Astrocyte (in vitro differentiated cells and primary cell): ENCODE results near the gene TNFRSF1B. TPM values are rescaled to one million over a fixed set of nuclear protein-coding genes. Genes with fewer than 3 reads are reported as not detected.

Experiments
- DNase-seq: peaks from one replicate; pipeline ENCODE4 v3.0.0-alpha.2; 2010; ENCODE audit warnings: low read depth
- FAIRE-seq: peaks from 2 replicates; lab custom pipeline; 2011; peaks lifted over from hg19 to GRCh38; lab: Jason Lieb, UNC
- H2AFZ ChIP-seq: 2 replicates; pipeline ENCODE4 v1.6.0; 2012; ENCODE audit warnings: low read depth, low read length, inconsistent platforms
- H3K27ac ChIP-seq: 2 replicates; pipeline ENCODE4 v1.5.1; 2011; ENCODE audit warnings: low read depth, low read length, inconsistent platforms
- H3K27me3 ChIP-seq: 2 replicates; pipeline ENCODE4 v1.6.0; 2011; ENCODE audit warnings: low read length, inconsistent platforms; ENCODE audit not compliant: insufficient read depth
- H3K36me3 ChIP-seq: 2 replicates; pipeline ENCODE4 v1.5.1; 2011; ENCODE audit warnings: low read length, inconsistent platforms; ENCODE audit not compliant: insufficient read depth
- H3K4me1 ChIP-seq: 2 replicates; pipeline ENCODE4 v1.5.1; 2011; ENCODE audit warnings: low read length, inconsistent platforms; ENCODE audit not compliant: insufficient read depth
- H3K4me2 ChIP-seq: 2 replicates; pipeline ENCODE4 v1.6.0; 2012; ENCODE audit warnings: low read length, inconsistent platforms
- H3K4me3 ChIP-seq: 2 replicates; pipeline ENCODE4 v1.5.1; 2011; ENCODE audit warnings: low read depth, mild to moderate bottlenecking, low read length, inconsistent platforms; ENCODE audit not compliant: insufficient read depth
- H3K79me2 ChIP-seq: 2 replicates; pipeline ENCODE4 v1.6.0; 2012; ENCODE audit warnings: mild to moderate bottlenecking, low read length, inconsistent platforms; ENCODE audit not compliant: insufficient read depth
- H3K9ac ChIP-seq: 2 replicates; pipeline ENCODE4 v1.6.0; 2012; ENCODE audit warnings: mild to moderate bottlenecking, low read length, inconsistent platforms
- H3K9me3 ChIP-seq: 2 replicates; pipeline ENCODE4 v1.5.1; 2012; ENCODE audit warnings: low read depth, mild to moderate bottlenecking, low read length, inconsistent platforms; ENCODE audit not compliant: insufficient read depth
- H4K20me1 ChIP-seq: 2 replicates; pipeline ENCODE4 v1.6.0; 2012; ENCODE audit warnings: low read length, inconsistent platforms; ENCODE audit not compliant: insufficient read depth
- H3K27ac Mint-ChIP-seq: one replicate; pipeline ENCODE4 v1.8.0; 2021; ENCODE audit warnings: mild to moderate bottlenecking, mixed read lengths; ENCODE audit not compliant: unreplicated experiment
- H3K27me3 Mint-ChIP-seq: one replicate; pipeline ENCODE4 v1.8.0; 2021; ENCODE audit warnings: low read depth, mixed read lengths; ENCODE audit not compliant: unreplicated experiment
- H3K36me3 Mint-ChIP-seq: one replicate; pipeline ENCODE4 v1.8.0; 2021; ENCODE audit warnings: low read depth, mixed read lengths; ENCODE audit not compliant: unreplicated experiment
- H3K4me1 Mint-ChIP-seq: one replicate; pipeline ENCODE4 v1.8.0; 2021; ENCODE audit warnings: low read depth, mixed read lengths; ENCODE audit not compliant: unreplicated experiment
- H3K4me3 Mint-ChIP-seq: one replicate; pipeline ENCODE4 v1.8.0; 2021; ENCODE audit warnings: mild to moderate bottlenecking, moderate library complexity, mixed read lengths; ENCODE audit not compliant: unreplicated experiment
- H3K9me3 Mint-ChIP-seq: one replicate; pipeline ENCODE4 v1.8.0; 2021; ENCODE audit warnings: mild to moderate bottlenecking, mixed read lengths; ENCODE audit not compliant: unreplicated experiment
- CTCF ChIP-seq: IDR thresholded peaks from 2 replicates; pipeline ENCODE4 v1.5.1; 2011; ENCODE audit warnings: low read depth, mild to moderate bottlenecking, inconsistent platforms, low read length, moderate library complexity; ENCODE audit not compliant: insufficient read depth
- EZH2 ChIP-seq: IDR thresholded peaks from 2 replicates; pipeline ENCODE4 v1.6.1; 2012; ENCODE audit warnings: mild to moderate bottlenecking, low read length, inconsistent platforms; ENCODE audit not compliant: insufficient read depth
- total RNA-seq: library from RNA; stranded (reverse); gene quantifications from 2 replicates; pipeline ENCODE4 v1.2.1, GENCODE V29; 2021

The TNFRSF1B gene
- total RNA-seq, 1 donor from 2014 or later, result 0.09 TPM

- DNase-seq (no peak), FAIRE-seq (no peak)
- Mint-ChIP-seq H3K27ac (no peak overlapping the region), H3K27me3 (peaks cover 45% of the 10 kb centered on the region), H3K4me1 (no peaks in the 10 kb centered on the region), H3K4me3 (no peak overlapping the region), H3K9me3 (no peaks in the 10 kb centered on the region), H3K36me3 (no peaks in the 10 kb centered on the region)
- no peak overlapping the region for H3K9ac ChIP-seq
- H3K4me3 ChIP-seq, result no peak overlapping the region
- H3K4me2 ChIP-seq, result no peak overlapping the region
- no peaks in the 10 kb centered on the region for H3K36me3 ChIP-seq
- peaks cover 2% of the 10 kb centered on the region for H3K27me3 ChIP-seq
- no peaks in the 10 kb centered on the region for H3K9me3 ChIP-seq
- H3K4me1 ChIP-seq, result peaks cover 5% of the 10 kb centered on the region
- H3K27ac ChIP-seq, result no peak overlapping the region
- H3K79me2 ChIP-seq, result no peaks in the 10 kb centered on the region
- TF ChIP-seq CTCF (no peak), EZH2 (no peak)
- no peaks in the 10 kb centered on the region for H4K20me1 ChIP-seq
- no peak overlapping the region for H2AFZ ChIP-seq
Measured at GRCh38 chr1:12130466-12131130, 36.2 kb upstream of the TNFRSF1B start.

GRCh38 chr1:12132078-12132477 is 34.7 kb upstream of the TNFRSF1B start:
- Mint-ChIP-seq H3K4me3 (no peak overlapping the region), H3K27me3 (peaks cover 33% of the 10 kb centered on the region), H3K27ac (no peak overlapping the region), H3K4me1 (no peaks in the 10 kb centered on the region), H3K36me3 (no peaks in the 10 kb centered on the region), H3K9me3 (no peaks in the 10 kb centered on the region)
- Histone ChIP-seq H3K27me3 (peaks cover 2% of the 10 kb centered on the region), H3K4me1 (peaks cover 5% of the 10 kb centered on the region), H3K9ac (no peak overlapping the region), H2AFZ (no peak overlapping the region), H3K27ac (no peak overlapping the region), H3K4me2 (no peak overlapping the region), H3K79me2 (no peaks in the 10 kb centered on the region), H3K4me3 (no peak overlapping the region), H3K9me3 (no peaks in the 10 kb centered on the region), H4K20me1 (no peaks in the 10 kb centered on the region), H3K36me3 (no peaks in the 10 kb centered on the region)
- no peak for FAIRE-seq
- TF ChIP-seq EZH2 (no peak), CTCF (no peak)
- DNase-seq, result no peak

GRCh38 chr1:12134716-12135115 is 32.1 kb upstream of the TNFRSF1B start:
- DNase-seq (no peak), FAIRE-seq (no peak)
- Mint-ChIP-seq H3K9me3 (peaks cover 2% of the 10 kb centered on the region), H3K27ac (no peak overlapping the region), H3K4me3 (no peak overlapping the region), H3K4me1 (no peaks in the 10 kb centered on the region), H3K27me3 (peaks cover 25% of the 10 kb centered on the region), H3K36me3 (no peaks in the 10 kb centered on the region)
- Histone ChIP-seq H3K27ac (no peak overlapping the region), H3K9me3 (no peaks in the 10 kb centered on the region), H3K9ac (no peak overlapping the region), H3K79me2 (no peaks in the 10 kb centered on the region), H3K4me1 (peaks cover 5% of the 10 kb centered on the region), H3K27me3 (no peaks in the 10 kb centered on the region), H3K36me3 (no peaks in the 10 kb centered on the region), H4K20me1 (no peaks in the 10 kb centered on the region), H3K4me2 (no peak overlapping the region), H3K4me3 (no peak overlapping the region), H2AFZ (no peak overlapping the region)
- TF ChIP-seq EZH2, result no peak
- TF ChIP-seq CTCF, result no peak
